ENCODE measurements around the gene RANBP3. TPM values are rescaled to one million over a fixed set of nuclear protein-coding genes. Genes with fewer than 3 reads are reported as not detected.

The RANBP3 gene
- total RNA-seq, 3 donors from 2014 or later (not counting 1 experiment from before 2014, with no cell fraction given), result 73.9 to 95.2 (median 89.7) TPM

DNA sequence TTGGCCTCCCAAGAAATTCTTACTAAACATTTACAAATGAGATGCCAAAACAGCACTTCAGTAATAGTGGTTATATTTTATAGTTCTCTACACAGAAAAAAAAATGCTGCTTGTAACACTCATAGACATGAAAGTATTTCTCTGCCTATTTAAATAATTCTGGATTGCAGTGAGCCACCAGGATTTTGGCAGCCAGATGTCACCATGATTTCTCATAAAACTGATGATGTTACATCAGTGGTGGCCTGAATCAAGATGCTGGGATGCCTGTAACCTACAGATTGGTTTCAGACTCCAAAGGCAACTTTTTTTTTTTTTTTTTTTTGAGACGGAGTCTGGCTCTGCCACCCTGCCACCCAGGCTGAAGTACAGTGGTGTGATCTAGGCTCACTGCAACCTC is 66.6 kb downstream of the RANBP3 start:
- peaks cover under 1% of the 10 kb centered on the region for H3K4me1 ChIP-seq (ENCODE audit: control insufficient read depth, insufficient read depth, low read length)
- Mint-ChIP-seq H3K27me3 (ENCODE audit: low read depth in 2 of 2) (no peaks in the 10 kb centered on the region), H3K4me3 (no peak overlapping the region), H3K9me3 (no peaks in the 10 kb centered on the region), H3K27ac (no peak overlapping the region), H3K4me1 (peaks cover 3% of the 10 kb centered on the region in 2 donors), H3K36me3 (no peaks in the 10 kb centered on the region)
- TF ChIP-seq, protein P1, sequence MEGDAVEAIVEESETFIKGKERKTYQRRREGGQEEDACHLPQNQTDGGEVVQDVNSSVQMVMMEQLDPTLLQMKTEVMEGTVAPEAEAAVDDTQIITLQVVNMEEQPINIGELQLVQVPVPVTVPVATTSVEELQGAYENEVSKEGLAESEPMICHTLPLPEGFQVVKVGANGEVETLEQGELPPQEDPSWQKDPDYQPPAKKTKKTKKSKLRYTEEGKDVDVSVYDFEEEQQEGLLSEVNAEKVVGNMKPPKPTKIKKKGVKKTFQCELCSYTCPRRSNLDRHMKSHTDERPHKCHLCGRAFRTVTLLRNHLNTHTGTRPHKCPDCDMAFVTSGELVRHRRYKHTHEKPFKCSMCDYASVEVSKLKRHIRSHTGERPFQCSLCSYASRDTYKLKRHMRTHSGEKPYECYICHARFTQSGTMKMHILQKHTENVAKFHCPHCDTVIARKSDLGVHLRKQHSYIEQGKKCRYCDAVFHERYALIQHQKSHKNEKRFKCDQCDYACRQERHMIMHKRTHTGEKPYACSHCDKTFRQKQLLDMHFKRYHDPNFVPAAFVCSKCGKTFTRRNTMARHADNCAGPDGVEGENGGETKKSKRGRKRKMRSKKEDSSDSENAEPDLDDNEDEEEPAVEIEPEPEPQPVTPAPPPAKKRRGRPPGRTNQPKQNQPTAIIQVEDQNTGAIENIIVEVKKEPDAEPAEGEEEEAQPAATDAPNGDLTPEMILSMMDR (IDR thresholded peaks at IDR 0.05), result no peak
- no peaks in the 10 kb centered on the region for H3K9me3 ChIP-seq (ENCODE audit: control insufficient read depth, insufficient read depth, low read length)
- intact Hi-C loops (cut with micrococcal nuclease), result no loop called here
- H3K27me3 ChIP-seq (ENCODE audit: control insufficient read depth, insufficient read depth, low read length), result no peaks in the 10 kb centered on the region
- H3K36me3 ChIP-seq (ENCODE audit: control insufficient read depth, insufficient read depth, low read length), result peaks cover 23% of the 10 kb centered on the region
- DNase-seq (no peak), ATAC-seq (no peak)
- WGBS (ENCODE audit: insufficient coverage), result 89% methylated on average over 1 of the region's 1 CpG
- H3K4me3 ChIP-seq (ENCODE audit: low read length), result no peak overlapping the region
- no peak overlapping the region for H3K27ac ChIP-seq (ENCODE audit: low read length)

DNA sequence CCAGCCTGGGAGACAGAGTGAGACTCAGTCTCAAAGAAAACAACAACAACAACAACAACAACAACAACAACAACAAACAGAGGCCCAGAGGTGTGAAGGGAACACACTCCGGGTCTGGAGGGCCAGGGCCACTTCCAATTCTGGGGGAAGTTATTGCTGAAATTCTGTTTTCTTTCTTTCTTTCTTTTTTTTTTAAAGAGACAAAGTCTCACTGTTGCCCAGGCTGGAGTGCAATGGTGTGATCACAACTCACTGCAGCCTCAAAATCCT is 67.4 kb downstream of the RANBP3 start:
- Histone ChIP-seq H3K27me3 (ENCODE audit: control insufficient read depth, insufficient read depth, low read length) (no peaks in the 10 kb centered on the region), H3K36me3 (ENCODE audit: control insufficient read depth, insufficient read depth, low read length) (peaks cover 17% of the 10 kb centered on the region), H3K4me1 (ENCODE audit: control insufficient read depth, insufficient read depth, low read length) (peaks cover 8% of the 10 kb centered on the region), H3K9me3 (ENCODE audit: control insufficient read depth, insufficient read depth, low read length) (no peaks in the 10 kb centered on the region), H3K4me3 (ENCODE audit: low read length) (no peak overlapping the region), H3K27ac (ENCODE audit: low read length) (no peak overlapping the region)
- H3K4me1 Mint-ChIP-seq, result peaks cover 5 to 6% of the 10 kb centered on the region in 2 donors
- H3K36me3 Mint-ChIP-seq, result no peaks in the 10 kb centered on the region
- no peak for ATAC-seq
- no CpG with 5 or more reads among the region's 1 CpG for WGBS (ENCODE audit: insufficient coverage)
- no peak overlapping the region for H3K4me3 Mint-ChIP-seq
- no peaks in the 10 kb centered on the region for H3K9me3 Mint-ChIP-seq
- intact Hi-C loops (cut with micrococcal nuclease), result no loop called here
- no peaks in the 10 kb centered on the region for H3K27me3 Mint-ChIP-seq (ENCODE audit: low read depth in 2 of 2)
- TF ChIP-seq, protein P1 (IDR thresholded peaks at IDR 0.05), result no peak
- H3K27ac Mint-ChIP-seq, result no peak overlapping the region
- DNase-seq, result no peak

DNA sequence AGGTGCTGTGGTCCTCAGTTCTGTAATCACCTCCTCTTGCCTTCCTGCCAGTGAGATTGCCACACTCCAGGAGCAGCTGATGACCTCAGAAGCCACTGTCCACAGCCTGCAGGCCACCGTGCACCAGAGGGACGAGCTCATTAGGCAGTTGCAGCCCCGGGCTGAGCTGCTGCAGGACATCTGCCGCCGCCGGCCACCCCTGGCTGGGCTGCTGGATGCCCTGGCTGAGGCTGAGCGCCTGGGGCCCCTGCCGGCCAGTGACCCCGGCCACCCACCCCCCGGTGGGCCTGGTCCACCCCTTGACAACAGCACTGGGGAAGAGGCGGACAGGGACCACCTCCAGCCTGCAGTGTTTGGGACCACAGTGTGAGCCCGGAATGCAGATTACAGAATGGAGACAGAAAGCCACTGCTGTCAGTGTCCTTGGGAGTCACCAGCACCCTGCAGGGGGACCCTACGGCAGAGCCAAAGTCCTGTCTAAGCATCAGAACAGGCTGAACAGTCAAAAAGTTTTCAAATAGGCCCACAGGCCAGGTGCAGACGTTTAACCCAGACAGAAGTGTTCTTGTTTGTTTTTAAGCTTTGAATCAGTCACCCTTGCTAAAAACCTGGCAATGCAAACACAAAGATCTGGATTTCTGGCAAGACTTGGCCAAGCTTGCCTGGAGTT is 69.0 kb downstream of the RANBP3 start:
- ATAC-seq, result no peak
- TF ChIP-seq, protein P1 (IDR thresholded peaks at IDR 0.05), result no peak
- 92% methylated on average over 14 of the region's 14 CpGs for WGBS (ENCODE audit: insufficient coverage)
- H3K9me3 Mint-ChIP-seq, result no peaks in the 10 kb centered on the region
- H3K9me3 ChIP-seq (ENCODE audit: control insufficient read depth, insufficient read depth, low read length), result no peaks in the 10 kb centered on the region
- no peaks in the 10 kb centered on the region for H3K27me3 ChIP-seq (ENCODE audit: control insufficient read depth, insufficient read depth, low read length)
- no peaks in the 10 kb centered on the region for H3K36me3 Mint-ChIP-seq
- peaks cover 6 to 18% of the 10 kb centered on the region in 2 donors for H3K4me1 Mint-ChIP-seq
- H3K27me3 Mint-ChIP-seq (ENCODE audit: low read depth in 2 of 2), result no peaks in the 10 kb centered on the region
- H3K27ac ChIP-seq (ENCODE audit: low read length), result no peak overlapping the region
- DNase-seq, result no peak
- no peak overlapping the region for H3K4me3 ChIP-seq (ENCODE audit: low read length)
- intact Hi-C loops (cut with micrococcal nuclease), result no loop called here
- peaks cover 10% of the 10 kb centered on the region for H3K36me3 ChIP-seq (ENCODE audit: control insufficient read depth, insufficient read depth, low read length)
- H3K4me1 ChIP-seq (ENCODE audit: control insufficient read depth, insufficient read depth, low read length), result peaks cover 18% of the 10 kb centered on the region
- no peak overlapping the region for H3K4me3 Mint-ChIP-seq
- no peak overlapping the region for H3K27ac Mint-ChIP-seq

DNA sequence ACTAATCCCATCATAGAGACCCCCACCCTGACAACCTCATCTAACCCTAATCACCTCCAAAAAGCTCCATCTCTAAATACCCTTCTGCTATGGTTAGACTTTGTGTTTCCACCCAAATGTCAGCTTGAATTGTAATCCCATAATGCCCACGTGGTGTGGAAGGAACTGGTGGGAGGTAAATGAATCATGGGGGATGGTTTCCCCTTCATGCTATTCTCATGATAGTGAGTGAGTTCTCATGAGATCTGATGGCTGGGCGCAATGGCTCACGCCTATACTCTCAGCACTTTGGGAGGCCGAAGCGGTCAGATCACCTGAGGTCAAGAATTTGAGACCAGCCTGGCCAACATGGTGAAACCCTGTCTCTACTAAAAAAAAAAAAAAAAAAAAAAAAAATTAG is 70.7 kb downstream of the RANBP3 start:
- peak overlapping the region; percentile 11 for H3K4me3 Mint-ChIP-seq
- peaks cover 33% of the 10 kb centered on the region for H3K4me1 ChIP-seq (ENCODE audit: control insufficient read depth, insufficient read depth, low read length)
- no peaks in the 10 kb centered on the region for H3K9me3 ChIP-seq (ENCODE audit: control insufficient read depth, insufficient read depth, low read length)
- WGBS (ENCODE audit: insufficient coverage), result 78% methylated on average over 3 of the region's 5 CpGs
- no peaks in the 10 kb centered on the region for H3K36me3 Mint-ChIP-seq
- intact Hi-C loops (cut with micrococcal nuclease), result no loop called here
- DNase-seq, result no peak
- no peaks in the 10 kb centered on the region for H3K27me3 Mint-ChIP-seq (ENCODE audit: low read depth in 2 of 2)
- TF ChIP-seq, protein P1 (IDR thresholded peaks at IDR 0.05), result no peak
- no peaks in the 10 kb centered on the region for H3K9me3 Mint-ChIP-seq
- no peak overlapping the region for H3K27ac Mint-ChIP-seq
- peaks cover 17 to 29% of the 10 kb centered on the region in 2 donors for H3K4me1 Mint-ChIP-seq
- no peaks in the 10 kb centered on the region for H3K27me3 ChIP-seq (ENCODE audit: control insufficient read depth, insufficient read depth, low read length)
- H3K4me3 ChIP-seq (ENCODE audit: low read length), result no peak overlapping the region
- H3K36me3 ChIP-seq (ENCODE audit: control insufficient read depth, insufficient read depth, low read length), result peaks cover 7% of the 10 kb centered on the region
- ATAC-seq, result no peak
- no peak overlapping the region for H3K27ac ChIP-seq (ENCODE audit: low read length)

Data from natural killer cell (primary cell).